ENCODE data around the gene SPATA17. TPM values are rescaled to one million over a fixed set of nuclear protein-coding genes. Genes with fewer than 3 reads are reported as not detected.

SPATA17 gene
- total and polyA plus RNA-seq, 12 donors: 0.09 to 4.4 (median 0.56) TPM; not detected in 1

DNA sequence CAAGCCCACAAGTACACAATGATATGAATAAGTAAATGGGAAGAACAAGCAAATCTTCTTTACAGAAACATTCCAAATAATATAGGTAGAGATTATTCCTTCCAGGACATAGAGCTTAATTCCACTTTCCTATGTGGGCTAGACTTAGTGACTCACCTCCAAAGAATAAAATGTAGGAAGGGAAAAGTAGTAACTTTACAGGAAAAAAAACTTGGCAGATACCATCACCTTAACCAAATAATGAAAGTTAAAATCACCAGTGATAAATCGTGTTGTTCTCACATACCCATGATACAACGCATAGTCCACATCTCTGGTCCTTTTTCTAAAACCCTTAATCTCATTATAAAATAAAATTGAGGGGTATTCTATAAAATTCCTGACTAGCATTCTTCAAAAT lies 260.8 kb downstream of the SPATA17 start:
- Histone ChIP-seq H3K27me3 (no peaks in the 10 kb centered on the region), H3K9me3 (replicated peaks in 1 of 3) (no peaks in the 10 kb centered on the region), H3K27ac (no peak overlapping the region), H3K36me3 (replicated peaks in 1 of 2) (no peaks in the 10 kb centered on the region), H3K4me1 (replicated peaks in 1 of 2) (no peaks in the 10 kb centered on the region), H3K4me3 (no peak overlapping the region)
- WGBS, 4 donors: 83 to 87% (median 85%) methylated on average over 2 of the region's 2 CpGs
- TF ChIP-seq, protein P1, sequence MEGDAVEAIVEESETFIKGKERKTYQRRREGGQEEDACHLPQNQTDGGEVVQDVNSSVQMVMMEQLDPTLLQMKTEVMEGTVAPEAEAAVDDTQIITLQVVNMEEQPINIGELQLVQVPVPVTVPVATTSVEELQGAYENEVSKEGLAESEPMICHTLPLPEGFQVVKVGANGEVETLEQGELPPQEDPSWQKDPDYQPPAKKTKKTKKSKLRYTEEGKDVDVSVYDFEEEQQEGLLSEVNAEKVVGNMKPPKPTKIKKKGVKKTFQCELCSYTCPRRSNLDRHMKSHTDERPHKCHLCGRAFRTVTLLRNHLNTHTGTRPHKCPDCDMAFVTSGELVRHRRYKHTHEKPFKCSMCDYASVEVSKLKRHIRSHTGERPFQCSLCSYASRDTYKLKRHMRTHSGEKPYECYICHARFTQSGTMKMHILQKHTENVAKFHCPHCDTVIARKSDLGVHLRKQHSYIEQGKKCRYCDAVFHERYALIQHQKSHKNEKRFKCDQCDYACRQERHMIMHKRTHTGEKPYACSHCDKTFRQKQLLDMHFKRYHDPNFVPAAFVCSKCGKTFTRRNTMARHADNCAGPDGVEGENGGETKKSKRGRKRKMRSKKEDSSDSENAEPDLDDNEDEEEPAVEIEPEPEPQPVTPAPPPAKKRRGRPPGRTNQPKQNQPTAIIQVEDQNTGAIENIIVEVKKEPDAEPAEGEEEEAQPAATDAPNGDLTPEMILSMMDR (IDR thresholded peaks at IDR 0.05): no peak
- no peak for TF ChIP-seq POLR2A (IDR thresholded peaks at IDR 0.05)
- no peak for DNase-seq
- intact Hi-C loops (cut with DNase I): no loop called here

DNA sequence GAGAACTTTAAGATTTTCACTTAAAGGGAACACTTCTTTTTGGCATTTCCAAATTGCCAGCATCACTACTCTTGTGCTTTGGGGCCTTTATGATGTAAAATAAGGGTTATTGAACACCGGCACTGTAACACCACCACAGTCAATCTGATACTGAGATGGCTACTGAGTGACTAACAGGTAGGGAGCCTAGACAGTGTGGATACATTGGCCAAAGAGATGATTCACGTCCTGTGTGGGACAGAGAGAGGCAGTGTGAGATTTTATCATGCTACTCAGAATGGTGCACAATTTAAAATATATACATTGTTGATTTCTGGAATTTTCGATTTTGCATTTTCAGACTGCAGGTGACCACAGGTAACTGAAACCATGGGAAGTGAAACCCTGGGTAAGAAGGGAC lies 261.6 kb downstream of the SPATA17 start:
- intact Hi-C loops (cut with DNase I): no loop called here

DNA sequence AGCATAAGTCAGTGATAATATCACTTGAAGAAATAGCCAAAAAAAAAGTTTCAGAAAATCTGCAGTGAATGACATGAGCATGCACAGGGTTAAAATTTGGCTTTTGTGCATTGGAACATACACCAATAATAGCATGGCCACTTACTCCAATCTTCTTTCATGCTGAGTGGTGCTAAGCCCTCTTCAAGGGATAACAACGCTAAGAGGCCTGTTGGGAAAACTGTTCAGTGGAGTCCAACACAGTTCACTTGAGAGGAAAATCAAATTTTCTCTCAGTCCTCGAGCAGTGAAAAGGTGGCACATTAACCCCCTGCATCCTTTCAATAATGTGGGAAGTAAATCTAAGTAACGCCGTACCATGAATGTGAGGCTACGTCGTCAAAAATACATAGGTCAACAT lies 264.7 kb downstream of the SPATA17 start:
- H3K9me3 ChIP-seq (replicated peaks in 1 of 3): no peaks in the 10 kb centered on the region
- H3K4me3 ChIP-seq: no peak overlapping the region
- H3K27ac ChIP-seq: no peak overlapping the region
- no peaks in the 10 kb centered on the region for H3K4me1 ChIP-seq (replicated peaks in 1 of 2)
- WGBS, 4 donors: 76 to 81% (median 80%) methylated on average over 6 of the region's 6 CpGs
- TF ChIP-seq, protein P1 (IDR thresholded peaks at IDR 0.05): no peak
- TF ChIP-seq POLR2A (IDR thresholded peaks at IDR 0.05): no peak
- intact Hi-C loops (cut with DNase I): no loop called here
- no peak for DNase-seq
- no peaks in the 10 kb centered on the region for H3K27me3 ChIP-seq
- H3K36me3 ChIP-seq (replicated peaks in 1 of 2): no peaks in the 10 kb centered on the region

More for the DNA sequence above, 261.6 kb downstream of the SPATA17 start:
- TF ChIP-seq, protein P1 (IDR thresholded peaks at IDR 0.05): no peak
- TF ChIP-seq POLR2A (IDR thresholded peaks at IDR 0.05): no peak
- H3K4me1 ChIP-seq (replicated peaks in 1 of 2): no peaks in the 10 kb centered on the region
- no peaks in the 10 kb centered on the region for H3K27me3 ChIP-seq
- 67 to 73% (median 70%) methylated on average over 3 of the region's 3 CpGs for WGBS, 4 donors
- H3K27ac ChIP-seq: no peak overlapping the region
- no peaks in the 10 kb centered on the region for H3K9me3 ChIP-seq (replicated peaks in 1 of 3)
- no peaks in the 10 kb centered on the region for H3K36me3 ChIP-seq (replicated peaks in 1 of 2)
- H3K4me3 ChIP-seq: no peak overlapping the region
- no peak for DNase-seq

DNA sequence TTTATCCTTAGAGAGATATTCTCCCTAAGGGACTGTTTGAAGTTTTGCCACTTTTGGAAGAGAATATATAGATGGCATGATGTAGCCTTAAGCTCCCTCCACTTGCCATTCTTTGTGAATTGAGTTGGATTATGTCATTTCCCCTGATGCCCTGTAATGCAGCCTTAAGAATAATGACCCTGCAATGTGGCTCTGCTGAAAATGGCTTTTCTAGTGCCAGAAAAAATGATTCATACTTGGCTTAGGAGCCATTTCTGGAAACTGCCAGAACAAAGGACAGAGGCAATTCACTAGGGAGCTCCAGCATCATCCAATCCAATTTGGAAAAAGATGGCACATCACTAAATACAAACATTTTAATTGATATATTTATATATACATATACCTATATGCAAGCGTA lies 265.3 kb downstream of the SPATA17 start:
- H3K4me3 ChIP-seq: no peak overlapping the region
- no peaks in the 10 kb centered on the region for H3K4me1 ChIP-seq (replicated peaks in 1 of 2)
- WGBS, 4 donors: 78 to 89% (median 80%) methylated on average over 1 of the region's 1 CpG
- no peak overlapping the region for H3K27ac ChIP-seq
- TF ChIP-seq, protein P1 (IDR thresholded peaks at IDR 0.05): no peak
- no peak for TF ChIP-seq POLR2A (IDR thresholded peaks at IDR 0.05)
- DNase-seq: no peak
- no peaks in the 10 kb centered on the region for H3K36me3 ChIP-seq (replicated peaks in 1 of 2)
- H3K9me3 ChIP-seq (replicated peaks in 1 of 3): no peaks in the 10 kb centered on the region
- no peaks in the 10 kb centered on the region for H3K27me3 ChIP-seq
- intact Hi-C loops (cut with DNase I): no loop called here

All from adrenal gland (tissue), 12 donors.